HEK293 (cell line): Measurements from ENCODE around the gene NCOR1.
A peak's percentile ranks its signal among the peaks of the same experiment; 100 is the strongest.
"Not testable (repeated sequence)": the region's sequence is repeated elsewhere in the genome, so short reads cannot be mapped to it uniquely, and the experiment has no call there.

Source experiments
- CTCF ChIA-PET: fragments of 350-600 bp; formaldehyde crosslinking; extraction: SDS; loops from one replicate; lab custom pipeline; 2021; ENCODE audit warnings: antibody characterized with exemption; lab: Yijun Ruan, JAX
- POLR2A ChIA-PET: fragments of 300-600 bp; formaldehyde crosslinking; extraction: SDS; loops from one replicate; lab custom pipeline; 2020; ENCODE audit warnings: antibody characterized with exemption, inconsistent platforms; lab: Yijun Ruan, JAX
- H3K27ac ChIP-seq: fragments of 200-500 bp; sonication (Bioruptor generic); 2 replicates; pipeline ENCODE4 v1.5.1; 2014; ENCODE audit warnings: low read depth, low read length, control low read depth, inconsistent platforms; ENCODE audit errors: extremely low read depth
- H3K36me3 ChIP-seq, 2 experiments: fragments of 200-500 bp in 1 of 2; sonication (Bioruptor generic) in 1 of 2; 1 replicate in 1 of 2; 2 replicates in 1 of 2; pipeline ENCODE4 v1.5.1; 2014 to 2017; ENCODE audit warnings: inconsistent platforms in 2 of 2, low read length in 2 of 2; ENCODE audit not compliant: control insufficient read depth in 2 of 2, insufficient read depth in 1 of 2
- H3K4me1 ChIP-seq: fragments of 200-500 bp; sonication (Bioruptor generic); 2 replicates; pipeline ENCODE4 v1.5.1; 2014; ENCODE audit warnings: mild to moderate bottlenecking, low read length, inconsistent platforms; ENCODE audit not compliant: control insufficient read depth, insufficient read depth
- H3K4me3 ChIP-seq: 2 replicates; pipeline ENCODE4 v1.5.1; 2011; ENCODE audit warnings: low read depth, mild to moderate bottlenecking, control low read depth, low read length, moderate library complexity
- H3K9me3 ChIP-seq: fragments of 200-500 bp; sonication (Bioruptor generic); 2 replicates; pipeline ENCODE4 v1.5.1; 2014; ENCODE audit warnings: low read depth, low read length, inconsistent platforms; ENCODE audit not compliant: control insufficient read depth, insufficient read depth
- HOXC10 ChIP-seq: sonication (generic); formaldehyde crosslinking; IDR thresholded peaks from 2 replicates; pipeline ENCODE4 v1.8.1; 2023; ENCODE audit warnings: mild to moderate bottlenecking, missing genetic modification reagents
- MEIS1 ChIP-seq: sonication (generic); formaldehyde crosslinking; IDR thresholded peaks from 2 replicates; pipeline ENCODE4 v1.8.1; 2022; ENCODE audit warnings: missing genetic modification reagents, mild to moderate bottlenecking, borderline replicate concordance
- SCRT1 ChIP-seq: fragments of 450-650 bp; formaldehyde crosslinking; IDR thresholded peaks from 2 replicates; pipeline ENCODE4 v1.5.1; 2016; ENCODE audit warnings: missing biosample characterization, missing genetic modification characterization, borderline replicate concordance
- SETDB1 ChIP-seq: IDR thresholded peaks from one replicate; pipeline ENCODE4 v1.6.1; 2017; ENCODE audit warnings: mild to moderate bottlenecking, low read length, moderate library complexity, mixed read lengths; ENCODE audit not compliant: insufficient read length
- WT1 ChIP-seq: fragments of 450-650 bp; formaldehyde crosslinking; IDR thresholded peaks from 2 replicates; pipeline ENCODE4 v1.5.1; 2016; ENCODE audit warnings: missing biosample characterization, missing genetic modification characterization
- ZBTB48 ChIP-seq: fragments of 450-650 bp; formaldehyde crosslinking; IDR thresholded peaks from 2 replicates; pipeline ENCODE4 v1.5.1; 2016; ENCODE audit warnings: missing biosample characterization, missing genetic modification characterization
- ZEB2 ChIP-seq: fragments of 450-650 bp; formaldehyde crosslinking; IDR thresholded peaks from 2 replicates; pipeline ENCODE4 v1.5.1; 2016; ENCODE audit warnings: missing biosample characterization, missing genetic modification characterization
- ZNF155 ChIP-seq: fragments of 450-650 bp; formaldehyde crosslinking; IDR thresholded peaks from 2 replicates; pipeline ENCODE4 v1.5.1; 2016; ENCODE audit warnings: missing biosample characterization, missing genetic modification characterization
- ZNF16 ChIP-seq: fragments of 450-650 bp; formaldehyde crosslinking; IDR thresholded peaks from 2 replicates; pipeline ENCODE4 v1.5.1; 2016; ENCODE audit warnings: low read depth, missing biosample characterization, missing genetic modification characterization
- ZNF211 ChIP-seq: fragments of 450-650 bp; formaldehyde crosslinking; IDR thresholded peaks from 2 replicates; pipeline ENCODE4 v1.5.1; 2016; ENCODE audit warnings: low read depth, missing biosample characterization, missing genetic modification characterization
- ZNF324 ChIP-seq: fragments of 450-650 bp; formaldehyde crosslinking; IDR thresholded peaks from 2 replicates; pipeline ENCODE4 v1.5.1; 2016; ENCODE audit warnings: missing biosample characterization, missing genetic modification characterization
- ZNF544 ChIP-seq: fragments of 450-650 bp; formaldehyde crosslinking; IDR thresholded peaks from 2 replicates; pipeline ENCODE4 v1.5.0; 2017; ENCODE audit warnings: missing biosample characterization, missing genetic modification characterization
- ZNF548 ChIP-seq: fragments of 450-650 bp; formaldehyde crosslinking; IDR thresholded peaks from 2 replicates; pipeline ENCODE4 v1.5.1; 2016; ENCODE audit warnings: missing biosample characterization, missing genetic modification characterization
- ZNF585B ChIP-seq: fragments of 450-650 bp; formaldehyde crosslinking; IDR thresholded peaks from 2 replicates; pipeline ENCODE4 v1.5.1; 2016; ENCODE audit warnings: missing biosample characterization, missing genetic modification characterization
- ZNF776 ChIP-seq: fragments of 450-650 bp; formaldehyde crosslinking; IDR thresholded peaks from 2 replicates; pipeline ENCODE4 v1.5.0; 2017; ENCODE audit warnings: missing biosample characterization, missing genetic modification characterization, borderline replicate concordance
- ZNF792 ChIP-seq: fragments of 450-650 bp; formaldehyde crosslinking; IDR thresholded peaks from 2 replicates; pipeline ENCODE4 v1.5.1; 2016; ENCODE audit warnings: missing biosample characterization, missing genetic modification characterization
- ZSCAN30 ChIP-seq: fragments of 450-650 bp; IDR thresholded peaks from 2 replicates; pipeline ENCODE4 v1.5.1; 2018; ENCODE audit warnings: missing biosample characterization, mild to moderate bottlenecking, missing genetic modification characterization, moderate library complexity
- TF ChIP-seq, protein P1 (sequence below): fragments of 450-650 bp; formaldehyde crosslinking; optimal IDR thresholded peaks from 2 replicates; pipeline ENCODE3; 2016; ENCODE audit warnings: missing biosample characterization, mild to moderate bottlenecking, missing genetic modification characterization
- TF ChIP-seq, protein P2 (sequence below): fragments of 450-650 bp; formaldehyde crosslinking; IDR thresholded peaks from 2 replicates; pipeline ENCODE4 v1.5.1; 2016; ENCODE audit warnings: missing biosample characterization, missing genetic modification characterization
- TF ChIP-seq, protein P3 (sequence below): fragments of 450-650 bp; formaldehyde crosslinking; IDR thresholded peaks from 2 replicates; pipeline ENCODE4 v1.5.1; 2016; ENCODE audit warnings: missing biosample characterization, missing genetic modification characterization
- TF ChIP-seq, protein P4 (sequence below): fragments of 450-650 bp; formaldehyde crosslinking; IDR thresholded peaks from 2 replicates; pipeline ENCODE4 v1.5.1; 2016; ENCODE audit warnings: missing biosample characterization, missing genetic modification characterization, low read depth

The NCOR1 gene

DNA sequence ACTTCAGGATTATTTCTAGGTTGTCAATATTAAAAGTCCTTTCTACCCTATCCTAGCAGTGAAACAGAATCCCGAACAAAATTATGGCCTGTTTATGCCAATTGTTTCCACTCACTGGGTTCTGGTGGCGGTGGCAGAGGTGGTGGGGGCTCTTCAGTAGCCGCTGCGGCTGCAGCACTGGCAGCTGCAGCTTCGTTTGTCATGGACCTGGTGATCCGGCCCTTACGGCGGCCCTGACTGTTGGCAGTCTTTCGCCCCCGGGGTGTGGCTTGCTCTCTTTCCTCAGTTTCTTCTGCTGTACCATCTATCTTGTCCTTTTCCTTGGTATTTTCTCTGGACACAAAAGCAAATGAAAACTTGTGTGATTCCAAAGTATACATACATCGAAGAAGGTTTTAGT lies 94.4 kb downstream of the NCOR1 start:
- Histone ChIP-seq H3K4me1 (no peaks in the 10 kb centered on the region), H3K4me3 (no peak overlapping the region), H3K27ac (no peak overlapping the region), H3K36me3 (peaks cover 69 to 82% of the 10 kb centered on the region in 2 experiments), H3K9me3 (no peaks in the 10 kb centered on the region)
- TF ChIP-seq, protein P1, sequence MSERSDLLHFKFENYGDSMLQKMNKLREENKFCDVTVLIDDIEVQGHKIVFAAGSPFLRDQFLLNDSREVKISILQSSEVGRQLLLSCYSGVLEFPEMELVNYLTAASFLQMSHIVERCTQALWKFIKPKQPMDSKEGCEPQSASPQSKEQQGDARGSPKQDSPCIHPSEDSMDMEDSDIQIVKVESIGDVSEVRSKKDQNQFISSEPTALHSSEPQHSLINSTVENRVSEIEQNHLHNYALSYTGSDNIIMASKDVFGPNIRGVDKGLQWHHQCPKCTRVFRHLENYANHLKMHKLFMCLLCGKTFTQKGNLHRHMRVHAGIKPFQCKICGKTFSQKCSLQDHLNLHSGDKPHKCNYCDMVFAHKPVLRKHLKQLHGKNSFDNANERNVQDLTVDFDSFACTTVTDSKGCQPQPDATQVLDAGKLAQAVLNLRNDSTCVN: no peak
- ChIA-PET POLR2A (no interaction called here), CTCF (no interaction called here)

DNA sequence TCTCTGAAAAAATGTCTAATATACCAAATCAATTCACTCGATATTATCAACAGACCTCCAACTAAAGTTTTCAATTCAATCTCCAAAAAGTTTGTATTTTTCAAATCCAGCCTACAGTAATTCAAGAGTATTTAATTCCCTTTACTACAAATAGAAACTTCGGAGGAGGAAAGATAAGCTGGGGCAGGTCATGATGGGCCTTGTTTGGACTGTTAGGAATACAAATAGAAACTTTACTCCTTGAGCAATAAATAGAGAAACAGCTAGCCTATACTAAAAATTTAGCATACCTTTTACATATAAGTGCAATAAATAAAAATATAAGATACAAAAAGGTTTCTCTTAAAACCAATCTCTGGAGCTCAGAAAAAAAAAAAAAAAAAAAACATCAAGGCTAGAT lies 98.2 kb downstream of the NCOR1 start:
- Histone ChIP-seq H3K27ac (no peak overlapping the region), H3K36me3 (peaks cover 75 to 87% of the 10 kb centered on the region in 2 experiments), H3K4me3 (no peak overlapping the region), H3K9me3 (no peaks in the 10 kb centered on the region), H3K4me1 (no peaks in the 10 kb centered on the region)
- TF ChIP-seq, protein P2, sequence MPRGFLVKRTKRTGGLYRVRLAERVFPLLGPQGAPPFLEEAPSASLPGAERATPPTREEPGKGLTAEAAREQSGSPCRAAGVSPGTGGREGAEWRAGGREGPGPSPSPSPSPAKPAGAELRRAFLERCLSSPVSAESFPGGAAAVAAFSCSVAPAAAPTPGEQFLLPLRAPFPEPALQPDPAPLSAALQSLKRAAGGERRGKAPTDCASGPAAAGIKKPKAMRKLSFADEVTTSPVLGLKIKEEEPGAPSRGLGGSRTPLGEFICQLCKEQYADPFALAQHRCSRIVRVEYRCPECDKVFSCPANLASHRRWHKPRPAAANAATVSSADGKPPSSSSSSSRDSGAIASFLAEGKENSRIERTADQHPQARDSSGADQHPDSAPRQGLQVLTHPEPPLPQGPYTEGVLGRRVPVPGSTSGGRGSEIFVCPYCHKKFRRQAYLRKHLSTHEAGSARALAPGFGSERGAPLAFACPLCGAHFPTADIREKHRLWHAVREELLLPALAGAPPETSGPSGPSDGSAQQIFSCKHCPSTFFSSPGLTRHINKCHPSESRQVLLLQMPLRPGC (tag by site-specific recombination): no peak
- TF ChIP-seq ZNF544: no peak
- no peak for TF ChIP-seq HOXC10 (CRISPR knock-in tag)
- no peak for TF ChIP-seq ZBTB48 (tag by site-specific recombination)
- TF ChIP-seq, protein P3, sequence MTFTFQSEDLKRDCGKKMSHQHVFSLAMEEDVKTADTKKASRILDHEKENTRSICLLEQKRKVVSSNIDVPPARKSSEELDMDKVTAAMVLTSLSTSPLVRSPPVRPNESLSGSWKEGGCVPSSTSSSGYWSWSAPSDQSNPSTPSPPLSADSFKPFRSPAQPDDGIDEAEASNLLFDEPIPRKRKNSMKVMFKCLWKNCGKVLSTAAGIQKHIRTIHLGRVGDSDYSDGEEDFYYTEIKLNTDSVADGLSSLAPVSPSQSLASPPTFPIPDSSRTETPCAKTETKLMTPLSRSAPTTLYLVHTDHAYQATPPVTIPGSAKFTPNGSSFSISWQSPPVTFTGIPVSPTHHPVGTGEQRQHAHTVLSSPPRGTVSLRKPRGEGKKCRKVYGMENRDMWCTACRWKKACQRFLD (tag by site-specific recombination): no peak
- TF ChIP-seq MEIS1: no peak
- ChIA-PET CTCF (interaction anchor here (0.7 to 1.2 kb wide), 2 partner anchors 45 to 247 kb away, joined by 5 to 6 read pairs; no protein-coding TSS in a partner anchor), POLR2A (no interaction called here)

DNA sequence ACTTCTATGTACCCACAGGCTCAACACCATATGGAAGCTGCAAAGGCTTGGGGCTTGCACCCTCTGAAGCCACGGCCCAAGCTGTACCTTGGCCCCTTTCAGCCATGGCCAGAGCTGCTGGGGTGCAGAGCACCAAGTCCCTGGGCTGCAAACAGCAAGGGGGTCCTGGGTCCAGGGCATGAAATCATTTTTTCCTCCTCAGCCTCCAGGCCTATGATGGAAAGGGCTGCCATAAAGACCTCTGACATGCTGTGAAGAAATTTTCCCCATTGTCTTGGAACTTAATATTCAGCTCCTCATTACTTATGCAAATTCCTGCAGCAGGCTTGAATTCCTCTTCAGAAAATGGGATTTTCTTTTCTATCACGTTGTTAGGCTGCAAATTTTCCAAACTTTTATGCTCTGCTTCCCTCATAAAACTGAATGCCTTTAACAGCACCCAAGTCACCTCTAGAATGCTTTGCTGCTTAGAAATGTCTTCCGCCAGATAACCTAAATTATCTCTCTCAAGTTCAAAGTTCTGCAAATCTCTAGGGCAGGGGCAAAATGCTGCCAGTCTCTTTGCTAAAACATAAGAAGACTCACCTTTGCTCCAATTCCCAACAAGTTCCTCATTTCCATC lies 100.1 kb downstream of the NCOR1 start:
- H3K4me1 ChIP-seq, H3K9me3 ChIP-seq, H3K4me3 ChIP-seq, POLR2A ChIA-PET, H3K27ac ChIP-seq: not testable (repeated sequence)
- CTCF ChIA-PET: interaction anchor here (0.7 kb wide), 1 partner anchor 36 kb away, joined by 3 read pairs; no protein-coding TSS in a partner anchor
- peaks cover 65 to 70% of the 10 kb centered on the region in 2 experiments for H3K36me3 ChIP-seq
- peak; percentile 85 for TF ChIP-seq SETDB1
- peak; percentile 99 for TF ChIP-seq ZNF585B (tag by site-specific recombination)

DNA sequence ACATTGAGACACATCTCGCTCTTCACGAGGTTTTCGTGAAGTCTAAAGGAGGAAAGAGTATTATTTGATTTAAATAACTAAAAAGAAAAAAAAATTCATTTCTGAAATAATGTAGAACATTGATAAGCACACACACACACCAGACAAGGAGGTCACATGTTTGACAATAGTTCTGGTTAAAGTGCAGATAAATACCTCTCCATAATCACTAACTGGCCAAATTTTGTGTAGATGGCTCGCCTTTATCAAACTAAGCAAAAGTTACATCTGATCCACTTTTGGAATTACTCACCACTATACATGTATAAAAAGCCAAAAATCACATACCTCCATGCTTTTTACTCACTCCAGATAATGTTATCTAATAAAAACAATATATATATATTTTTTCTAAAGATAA lies 106.5 kb downstream of the NCOR1 start:
- CTCF ChIA-PET: no interaction called here
- Histone ChIP-seq H3K4me3 (no peak overlapping the region), H3K9me3 (no peaks in the 10 kb centered on the region), H3K27ac (no peak overlapping the region), H3K4me1 (no peaks in the 10 kb centered on the region), H3K36me3 (peaks cover 29 to 37% of the 10 kb centered on the region in 2 experiments)
- POLR2A ChIA-PET: no interaction called here
- no peak for TF ChIP-seq ZSCAN30 (tag by site-specific recombination)
- TF ChIP-seq ZEB2 (tag by site-specific recombination): no peak
- TF ChIP-seq WT1 (tag by site-specific recombination): no peak
- no peak for TF ChIP-seq SCRT1 (tag by site-specific recombination)
- no peak for TF ChIP-seq ZNF155 (tag by site-specific recombination)
- TF ChIP-seq, protein P4, sequence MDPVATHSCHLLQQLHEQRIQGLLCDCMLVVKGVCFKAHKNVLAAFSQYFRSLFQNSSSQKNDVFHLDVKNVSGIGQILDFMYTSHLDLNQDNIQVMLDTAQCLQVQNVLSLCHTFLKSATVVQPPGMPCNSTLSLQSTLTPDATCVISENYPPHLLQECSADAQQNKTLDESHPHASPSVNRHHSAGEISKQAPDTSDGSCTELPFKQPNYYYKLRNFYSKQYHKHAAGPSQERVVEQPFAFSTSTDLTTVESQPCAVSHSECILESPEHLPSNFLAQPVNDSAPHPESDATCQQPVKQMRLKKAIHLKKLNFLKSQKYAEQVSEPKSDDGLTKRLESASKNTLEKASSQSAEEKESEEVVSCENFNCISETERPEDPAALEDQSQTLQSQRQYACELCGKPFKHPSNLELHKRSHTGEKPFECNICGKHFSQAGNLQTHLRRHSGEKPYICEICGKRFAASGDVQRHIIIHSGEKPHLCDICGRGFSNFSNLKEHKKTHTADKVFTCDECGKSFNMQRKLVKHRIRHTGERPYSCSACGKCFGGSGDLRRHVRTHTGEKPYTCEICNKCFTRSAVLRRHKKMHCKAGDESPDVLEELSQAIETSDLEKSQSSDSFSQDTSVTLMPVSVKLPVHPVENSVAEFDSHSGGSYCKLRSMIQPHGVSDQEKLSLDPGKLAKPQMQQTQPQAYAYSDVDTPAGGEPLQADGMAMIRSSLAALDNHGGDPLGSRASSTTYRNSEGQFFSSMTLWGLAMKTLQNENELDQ: no peak
- TF ChIP-seq ZNF324 (tag by site-specific recombination): no peak
- TF ChIP-seq ZNF16 (tag by site-specific recombination): no peak
- TF ChIP-seq ZNF211 (tag by site-specific recombination): no peak
- no peak for TF ChIP-seq ZNF548 (tag by site-specific recombination)
- no peak for TF ChIP-seq HOXC10 (CRISPR knock-in tag)
- TF ChIP-seq ZNF792 (tag by site-specific recombination): no peak
- TF ChIP-seq ZNF776 (tag by site-specific recombination): no peak
